Smooth muscle cell of trachea (primary cell): Measurements from ENCODE around the gene TOP3A. TPM values are rescaled to one million over a fixed set of nuclear protein-coding genes. Genes with fewer than 3 reads are reported as not detected.

Experiments
- total RNA-seq: library from RNA; depleted of rRNA; stranded (reverse); fragments of >200 nt; gene quantifications from 2 replicates; pipeline ENCODE4 v1.2.1, GENCODE V29; 2014

Gene TOP3A, protein sequence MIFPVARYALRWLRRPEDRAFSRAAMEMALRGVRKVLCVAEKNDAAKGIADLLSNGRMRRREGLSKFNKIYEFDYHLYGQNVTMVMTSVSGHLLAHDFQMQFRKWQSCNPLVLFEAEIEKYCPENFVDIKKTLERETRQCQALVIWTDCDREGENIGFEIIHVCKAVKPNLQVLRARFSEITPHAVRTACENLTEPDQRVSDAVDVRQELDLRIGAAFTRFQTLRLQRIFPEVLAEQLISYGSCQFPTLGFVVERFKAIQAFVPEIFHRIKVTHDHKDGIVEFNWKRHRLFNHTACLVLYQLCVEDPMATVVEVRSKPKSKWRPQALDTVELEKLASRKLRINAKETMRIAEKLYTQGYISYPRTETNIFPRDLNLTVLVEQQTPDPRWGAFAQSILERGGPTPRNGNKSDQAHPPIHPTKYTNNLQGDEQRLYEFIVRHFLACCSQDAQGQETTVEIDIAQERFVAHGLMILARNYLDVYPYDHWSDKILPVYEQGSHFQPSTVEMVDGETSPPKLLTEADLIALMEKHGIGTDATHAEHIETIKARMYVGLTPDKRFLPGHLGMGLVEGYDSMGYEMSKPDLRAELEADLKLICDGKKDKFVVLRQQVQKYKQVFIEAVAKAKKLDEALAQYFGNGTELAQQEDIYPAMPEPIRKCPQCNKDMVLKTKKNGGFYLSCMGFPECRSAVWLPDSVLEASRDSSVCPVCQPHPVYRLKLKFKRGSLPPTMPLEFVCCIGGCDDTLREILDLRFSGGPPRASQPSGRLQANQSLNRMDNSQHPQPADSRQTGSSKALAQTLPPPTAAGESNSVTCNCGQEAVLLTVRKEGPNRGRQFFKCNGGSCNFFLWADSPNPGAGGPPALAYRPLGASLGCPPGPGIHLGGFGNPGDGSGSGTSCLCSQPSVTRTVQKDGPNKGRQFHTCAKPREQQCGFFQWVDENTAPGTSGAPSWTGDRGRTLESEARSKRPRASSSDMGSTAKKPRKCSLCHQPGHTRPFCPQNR
- 18.5 and 29.5 TPM in 2 replicates for total RNA-seq

DNA sequence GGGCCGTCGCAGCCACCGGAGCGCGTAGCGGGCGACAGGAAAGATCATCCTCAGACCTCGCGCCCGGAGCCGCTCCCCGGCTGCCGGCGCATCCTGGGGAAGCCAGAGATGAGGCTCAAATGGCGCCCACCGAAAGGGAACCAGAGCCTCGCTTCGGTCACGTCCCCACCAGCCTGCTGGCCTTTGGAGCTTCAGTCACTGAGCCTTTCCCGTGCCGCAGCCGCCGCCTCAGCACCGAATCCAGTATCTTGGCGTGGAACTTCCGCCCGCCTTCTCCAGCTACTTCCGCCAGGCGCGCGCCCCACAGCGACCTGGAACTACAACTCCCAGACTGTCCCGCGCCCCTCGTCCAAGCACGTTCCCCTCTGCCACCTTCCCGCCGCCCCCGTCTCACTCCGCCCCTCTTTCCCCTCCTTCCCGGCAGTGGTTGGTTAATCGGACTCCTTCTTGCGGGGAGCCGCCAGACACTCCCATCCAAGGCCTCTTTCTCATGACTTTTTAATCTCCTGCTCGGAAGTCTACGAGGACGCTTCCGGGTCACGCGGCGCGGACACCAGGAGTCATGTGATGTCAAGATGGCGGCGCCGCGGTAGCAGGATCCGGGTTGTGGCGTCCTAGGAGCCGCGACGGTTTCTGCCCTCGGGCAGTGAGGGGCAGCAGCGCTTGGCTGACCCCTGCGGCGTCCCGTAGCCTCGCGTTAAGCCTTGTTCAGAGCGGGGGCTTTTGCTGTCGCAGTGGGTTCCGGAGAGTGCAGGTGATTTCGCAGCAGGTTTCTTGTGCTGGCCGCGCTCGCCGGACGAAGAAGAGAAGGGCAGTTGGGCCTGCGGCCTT, at the start of gene TOP3A, which contains the start of gene SMCR8:
Gene TOP3A (minus strand): TSS at position 264 of the 831 bp plus-strand sequence. CDS start 216 bp downstream, at position 48.
Gene SMCR8 (plus strand): TSS at position 563 of the 831 bp plus-strand sequence. CDS start 497 bp downstream, outside the sequence.

DNA sequence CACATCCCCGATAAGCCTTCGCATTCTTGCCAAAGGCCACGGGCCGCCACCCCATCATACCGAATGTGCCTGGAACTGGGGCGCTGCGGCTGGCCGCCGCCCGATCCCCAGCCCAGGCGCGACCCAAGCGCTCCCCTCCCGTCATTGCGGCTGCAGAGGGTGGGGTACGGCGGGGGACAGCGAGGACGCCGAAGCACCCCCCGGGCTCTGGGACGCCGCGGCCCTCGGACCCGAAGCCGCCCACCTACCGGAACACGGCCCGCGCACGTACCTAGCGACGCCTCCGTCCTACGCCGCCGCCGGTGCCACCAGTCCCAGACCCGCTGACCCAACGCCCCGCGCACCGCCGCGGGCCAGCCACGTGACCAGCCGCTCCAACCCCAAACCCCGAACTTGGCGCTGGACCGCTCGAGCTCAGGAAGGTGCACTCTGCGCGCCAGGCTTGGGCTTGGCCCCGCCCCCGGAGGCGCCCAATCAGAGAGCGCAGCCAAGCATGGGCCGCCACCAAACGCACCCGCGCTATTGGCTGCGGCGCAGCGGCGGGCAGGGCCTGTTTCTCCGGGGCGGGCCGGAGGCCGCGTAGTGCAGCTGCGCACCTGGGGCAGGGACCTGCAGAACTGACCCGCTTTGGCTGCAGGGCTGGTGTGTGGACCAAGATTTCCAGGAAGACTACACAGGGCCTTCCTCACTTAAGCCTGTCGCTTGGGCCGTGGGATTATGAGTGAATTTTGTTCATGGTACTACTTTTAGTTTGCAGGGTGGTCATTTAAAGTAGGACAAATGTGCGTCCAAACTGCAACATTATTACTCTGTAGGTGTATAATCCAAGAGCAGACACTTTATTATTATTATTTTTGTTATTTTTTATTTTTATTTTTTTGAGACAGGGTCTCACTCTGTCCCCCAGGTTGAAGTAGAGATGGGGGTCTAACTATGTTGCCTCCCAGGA, 48.6 kb upstream of the TOP3A start, which contains the start of gene SHMT1:
Gene SHMT1 (minus strand): TSS at position 450 of the 949 bp plus-strand sequence. CDS start 7,569 bp downstream, outside the sequence.

DNA sequence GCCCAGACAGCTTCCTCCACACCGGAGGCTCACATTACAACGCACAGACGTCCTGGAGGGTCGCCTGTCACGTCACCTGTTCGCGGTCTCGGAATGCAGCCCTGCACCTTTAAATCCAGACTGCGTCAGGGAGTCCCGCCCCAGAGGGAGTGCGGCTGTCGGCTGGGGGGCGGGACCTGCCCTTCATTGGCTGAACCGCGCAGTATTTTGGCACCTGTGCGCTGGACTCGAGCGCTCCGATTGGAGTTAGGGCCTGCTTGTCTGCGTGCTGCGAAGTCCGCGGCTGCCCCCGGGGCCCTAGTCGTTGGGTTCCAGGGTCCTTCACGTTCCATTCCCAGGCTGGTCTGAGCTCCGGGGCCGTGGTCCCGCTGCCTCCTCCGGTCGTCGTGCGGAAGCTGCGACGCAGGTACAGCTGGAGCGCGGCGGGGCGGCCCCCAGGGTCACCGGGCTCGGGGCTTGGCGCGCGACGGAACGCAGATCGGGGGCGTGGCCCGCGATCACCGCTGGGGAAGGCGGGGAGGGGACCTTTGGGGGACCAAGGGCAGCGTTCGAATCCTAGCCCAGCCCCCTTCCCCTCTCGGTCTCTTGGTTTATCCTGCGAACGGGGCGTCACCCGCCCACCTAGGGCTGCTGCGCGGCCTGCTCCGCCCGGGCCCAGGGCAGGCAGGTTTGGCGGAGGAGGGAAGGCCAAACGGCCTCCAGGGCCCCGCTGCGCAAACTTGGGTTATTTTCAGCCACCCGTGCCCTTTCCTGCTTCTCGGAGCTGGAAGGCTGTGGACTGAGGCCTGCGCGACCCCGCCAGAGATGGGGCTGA, 54.3 kb downstream of the TOP3A start, which contains the start of gene MIEF2:
Gene MIEF2 (plus strand): TSS at position 331 of the 814 bp plus-strand sequence. CDS start 2,059 bp downstream, outside the sequence.

GRCh38 chr17:18258356-18259038, 56.3 kb downstream of the TOP3A start, which contains the start of gene FLII:
TSS of gene FLII (minus strand) at chr17:18258738. CDS start at chr17:18258690, 48 bp downstream.

GRCh38 chr17:18225121-18225641, 89.6 kb downstream of the TOP3A start, which contains the start of gene LLGL1:
TSS of gene LLGL1 (plus strand) at chr17:18225635. CDS start at chr17:18225683, 48 bp downstream.

Other genes with a start within 250 kb of the TOP3A start
- 43.3 and 47.6 TPM in 2 replicates for gene DRG2, start 227.0 kb downstream of the TOP3A start, total RNA-seq
- gene MYO15A, start 206.2 kb downstream of the TOP3A start, total RNA-seq = 2.2 and 3.6 TPM in 2 replicates
- 95.6 and 148 TPM in 2 replicates for gene ALKBH5, start 131.2 kb downstream of the TOP3A start, total RNA-seq
- gene LLGL1, start 89.4 kb downstream of the TOP3A start, total RNA-seq = 46.8 and 65.0 TPM in 2 replicates
- gene FLII, start 56.3 kb downstream of the TOP3A start, total RNA-seq = 371 and 453 TPM in 2 replicates
- gene MIEF2, start 54.3 kb downstream of the TOP3A start, total RNA-seq = 21.3 and 30.5 TPM in 2 replicates
- 18.5 and 27.1 TPM in 2 replicates for gene SMCR8, start 299 bp upstream of the TOP3A start, total RNA-seq
- gene SHMT1, start 48.6 kb upstream of the TOP3A start, total RNA-seq = 7.4 and 19.9 TPM in 2 replicates
- not detected in 2 replicates for gene EVPLL, start 62.8 kb upstream of the TOP3A start, total RNA-seq
- gene LGALS9C, start 161.8 kb upstream of the TOP3A start, total RNA-seq = not detected in 2 replicates